HepG2 (cell line): ENCODE data around the gene SDR39U1. TPM values are rescaled to one million over a fixed set of nuclear protein-coding genes. Genes with fewer than 3 reads are reported as not detected.

Source experiments
- ATF5 ChIP-seq: sonication (generic); formaldehyde crosslinking; IDR thresholded peaks from 2 replicates; pipeline ENCODE4 v1.4.0; 2020; ENCODE audit warnings: mild to moderate bottlenecking, low read depth, missing genetic modification reagents
- HOXA3 ChIP-seq: sonication (generic); formaldehyde crosslinking; IDR thresholded peaks from 2 replicates; pipeline ENCODE4 v1.5.0; 2020; ENCODE audit warnings: missing genetic modification reagents
- MIER3 ChIP-seq: IDR thresholded peaks from 2 replicates; pipeline ENCODE4 v1.6.1; 2016; ENCODE audit warnings: missing compliant biosample characterization, borderline replicate concordance
- MZF1 ChIP-seq: sonication (generic); formaldehyde crosslinking; IDR thresholded peaks from 2 replicates; pipeline ENCODE4 v1.8.1; 2023; ENCODE audit warnings: mild to moderate bottlenecking, missing genetic modification reagents, borderline replicate concordance
- NCOA2 ChIP-seq: sonication (generic); formaldehyde crosslinking; IDR thresholded peaks from 2 replicates; pipeline ENCODE4 v1.8.0; 2022; ENCODE audit warnings: inconsistent platforms
- NRL ChIP-seq: sonication (generic); formaldehyde crosslinking; IDR thresholded peaks from 2 replicates; pipeline ENCODE4 v1.5.0; 2020; ENCODE audit warnings: missing genetic modification reagents, mild to moderate bottlenecking, moderate library complexity, borderline replicate concordance
- SOX6 ChIP-seq, 2 experiments: fragments of 450-650 bp in 1 of 2; sonication (generic) in 1 of 2; formaldehyde crosslinking in 1 of 2; IDR thresholded peaks; 2 replicates each; pipeline versions ENCODE4 v1.4.0 to v1.6.1; 2017 to 2020; ENCODE audit warnings: antibody characterized with exemption in 1 of 2, mild to moderate bottlenecking in 1 of 2, missing genetic modification reagents in 1 of 2
- ZNF235 ChIP-seq: sonication (generic); formaldehyde crosslinking; IDR thresholded peaks from 2 replicates; pipeline ENCODE4 v1.8.1; 2023; ENCODE audit warnings: mild to moderate bottlenecking, missing genetic modification reagents, borderline replicate concordance
- ZNF251 ChIP-seq: sonication (generic); formaldehyde crosslinking; IDR thresholded peaks from 2 replicates; pipeline ENCODE4 v1.9.0; 2021; ENCODE audit warnings: mild to moderate bottlenecking, missing genetic modification reagents
- ZNF333 ChIP-seq: sonication (generic); formaldehyde crosslinking; IDR thresholded peaks from 2 replicates; pipeline ENCODE4 v1.4.0; 2020; ENCODE audit warnings: mild to moderate bottlenecking, missing genetic modification reagents, borderline replicate concordance
- ZNF770 ChIP-seq: sonication (generic); formaldehyde crosslinking; IDR thresholded peaks from 2 replicates; pipeline ENCODE4 v1.5.0; 2020; ENCODE audit warnings: mild to moderate bottlenecking, missing genetic modification reagents
- ZNF879 ChIP-seq: sonication (generic); formaldehyde crosslinking; IDR thresholded peaks from 2 replicates; pipeline ENCODE4 v1.8.1; 2023; ENCODE audit warnings: missing genetic modification reagents
- polyA plus RNA-seq, 8 experiments: library from polyadenylated mRNA; depleted of rRNA in 3 of 8; stranded (reverse) in 7 of 8; unstranded in 1 of 8; fragments of >200 nt; fragmentation: Illumina TruSeq in 4 of 8; extraction: Trizol in 4 of 8; gene quantifications; 2 replicates each; pipeline versions ENCODE4 v1.2.1 to v1.2.3, GENCODE V29; 2011 to 2016; ENCODE audit warnings: low read depth in 4 of 8, missing spikeins in 1 of 8, mixed read lengths in 1 of 8; ENCODE audit not compliant: insufficient read depth in 1 of 8
- total RNA-seq, 5 experiments: library from RNA; depleted of rRNA; stranded (reverse); fragments of >200 nt; fragmentation: Illumina TruSeq; extraction: Trizol; gene quantifications; 2 replicates each; pipeline ENCODE4 v1.2.3, GENCODE V29; 2016; ENCODE audit warnings: low read depth in 1 of 5
- TF ChIP-seq, protein P1 (sequence below), 2 experiments: sonication (generic) in 1 of 2; formaldehyde crosslinking in 1 of 2; IDR thresholded peaks; 2 replicates each; pipeline versions ENCODE4 v1.6.1 to v1.9.0; 2014 to 2022; ENCODE audit warnings: antibody characterized with exemption in 1 of 2, borderline replicate concordance in 1 of 2, inconsistent platforms in 1 of 2, low read depth in 1 of 2, missing genetic modification reagents in 1 of 2
- TF ChIP-seq, protein P2 (sequence below): sonication (generic); formaldehyde crosslinking; IDR thresholded peaks from 2 replicates; pipeline ENCODE4 v1.4.0; 2020; ENCODE audit warnings: low read depth, mild to moderate bottlenecking, missing genetic modification reagents

Gene SDR39U1
- total and polyA plus RNA-seq, 2 of the 13 experiments (the other 11 are each of a cell fraction or from before 2014, with no cell fraction given), result 34.4 to 129 TPM

DNA sequence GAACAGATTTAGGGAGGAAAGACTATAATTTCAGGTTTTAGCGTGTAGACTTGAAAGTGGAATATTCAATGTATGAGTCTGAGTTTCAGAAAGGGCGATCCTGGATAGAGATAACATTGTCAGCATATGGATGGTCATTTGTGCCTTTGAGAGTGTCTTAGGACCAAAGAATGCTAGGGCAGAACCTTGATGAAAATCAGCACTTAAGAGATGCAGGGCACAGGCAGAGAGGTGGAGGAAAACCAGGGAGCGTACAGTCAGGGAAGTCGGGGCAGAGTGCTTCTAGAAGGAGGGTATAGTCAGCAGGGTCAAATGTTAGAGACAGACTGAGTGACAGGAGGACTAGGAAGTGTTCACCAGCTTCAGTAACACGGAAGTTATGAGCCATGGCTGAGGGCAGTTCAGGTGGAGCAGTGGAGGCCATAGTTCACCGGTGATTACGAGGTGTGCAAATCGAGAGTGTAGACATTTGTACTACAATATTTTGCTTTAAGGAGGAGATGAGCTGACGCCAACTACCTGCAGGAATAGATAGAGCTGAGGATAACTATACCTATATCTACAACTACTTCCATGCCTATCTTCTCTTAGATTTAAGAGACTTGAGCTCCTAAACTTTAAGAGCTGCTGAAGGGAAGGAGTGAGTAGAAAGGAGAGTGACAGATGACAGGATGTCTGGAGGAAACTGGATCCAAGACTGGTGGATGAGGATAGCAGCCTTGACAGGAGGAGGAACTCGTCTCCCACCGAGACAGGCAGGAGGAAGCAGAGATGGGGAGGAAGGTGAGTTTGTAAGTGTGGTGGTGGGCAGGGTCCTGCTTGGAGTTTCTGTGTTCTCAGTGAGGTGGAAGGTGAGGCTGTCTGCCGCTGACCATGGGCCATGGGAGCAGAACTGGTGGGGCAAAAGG lies 19.6 kb downstream of the SDR39U1 start (continued):
- no peak for TF ChIP-seq ZNF235 (CRISPR knock-in tag)
- TF ChIP-seq, protein P1, sequence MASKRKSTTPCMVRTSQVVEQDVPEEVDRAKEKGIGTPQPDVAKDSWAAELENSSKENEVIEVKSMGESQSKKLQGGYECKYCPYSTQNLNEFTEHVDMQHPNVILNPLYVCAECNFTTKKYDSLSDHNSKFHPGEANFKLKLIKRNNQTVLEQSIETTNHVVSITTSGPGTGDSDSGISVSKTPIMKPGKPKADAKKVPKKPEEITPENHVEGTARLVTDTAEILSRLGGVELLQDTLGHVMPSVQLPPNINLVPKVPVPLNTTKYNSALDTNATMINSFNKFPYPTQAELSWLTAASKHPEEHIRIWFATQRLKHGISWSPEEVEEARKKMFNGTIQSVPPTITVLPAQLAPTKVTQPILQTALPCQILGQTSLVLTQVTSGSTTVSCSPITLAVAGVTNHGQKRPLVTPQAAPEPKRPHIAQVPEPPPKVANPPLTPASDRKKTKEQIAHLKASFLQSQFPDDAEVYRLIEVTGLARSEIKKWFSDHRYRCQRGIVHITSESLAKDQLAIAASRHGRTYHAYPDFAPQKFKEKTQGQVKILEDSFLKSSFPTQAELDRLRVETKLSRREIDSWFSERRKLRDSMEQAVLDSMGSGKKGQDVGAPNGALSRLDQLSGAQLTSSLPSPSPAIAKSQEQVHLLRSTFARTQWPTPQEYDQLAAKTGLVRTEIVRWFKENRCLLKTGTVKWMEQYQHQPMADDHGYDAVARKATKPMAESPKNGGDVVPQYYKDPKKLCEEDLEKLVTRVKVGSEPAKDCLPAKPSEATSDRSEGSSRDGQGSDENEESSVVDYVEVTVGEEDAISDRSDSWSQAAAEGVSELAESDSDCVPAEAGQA (IDR thresholded peaks at IDR 0.05; ENCODE audit: low read depth), result 0 out of 2 replicates have a peak, but pooled peaks have one; percentile 10
- TF ChIP-seq, protein P1 (CRISPR knock-in tag; IDR thresholded peaks at IDR 0.05; ENCODE audit: borderline replicate concordance), result no peak
- TF ChIP-seq NCOA2 (CRISPR knock-in tag), result no peak
- 0 out of 2 replicates have a peak, but pooled peaks have one; percentile 20 for TF ChIP-seq MZF1 (CRISPR knock-in tag)
- TF ChIP-seq ZNF251 (CRISPR knock-in tag), result no peak
- TF ChIP-seq NRL (CRISPR knock-in tag), result no peak
- TF ChIP-seq, protein P2, sequence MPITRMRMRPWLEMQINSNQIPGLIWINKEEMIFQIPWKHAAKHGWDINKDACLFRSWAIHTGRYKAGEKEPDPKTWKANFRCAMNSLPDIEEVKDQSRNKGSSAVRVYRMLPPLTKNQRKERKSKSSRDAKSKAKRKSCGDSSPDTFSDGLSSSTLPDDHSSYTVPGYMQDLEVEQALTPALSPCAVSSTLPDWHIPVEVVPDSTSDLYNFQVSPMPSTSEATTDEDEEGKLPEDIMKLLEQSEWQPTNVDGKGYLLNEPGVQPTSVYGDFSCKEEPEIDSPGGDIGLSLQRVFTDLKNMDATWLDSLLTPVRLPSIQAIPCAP (CRISPR knock-in tag), result no peak
- TF ChIP-seq ZNF770, result no peak
- TF ChIP-seq HOXA3 (CRISPR knock-in tag), result peak; percentile 21; the same call in 1 of the 2 replicates
- peak; percentile 69; the same call in 1 of the 2 replicates for TF ChIP-seq ZNF333 (CRISPR knock-in tag)
- TF ChIP-seq SOX6 (IDR thresholded peaks at IDR 0.05), result no peak
- peak; percentile 19; the same call in 1 of the 2 replicates for TF ChIP-seq SOX6 (CRISPR knock-in tag; IDR thresholded peaks at IDR 0.05)
- TF ChIP-seq ZNF879, result no peak
- no peak for TF ChIP-seq MIER3 (CRISPR knock-in tag)
- TF ChIP-seq ATF5 (CRISPR knock-in tag), result 0 out of 2 replicates have a peak, but pooled peaks have one; percentile 68
